Erythroblast (primary cell): ENCODE results near the gene DIABLO.

Experiments used
- GATA1 ChIP-seq: IDR thresholded peaks from 2 replicates; pipeline ENCODE4 v1.6.1; 2011; ENCODE audit warnings: low read depth, mild to moderate bottlenecking, control low read depth, low read length, moderate library complexity
- POLR2A ChIP-seq: IDR thresholded peaks from 2 replicates; pipeline ENCODE4 v1.6.1; 2011; ENCODE audit warnings: mild to moderate bottlenecking, low read length

GRCh38 chr12:122172262-122172939 is 53.5 kb downstream of the DIABLO start:
- TF ChIP-seq POLR2A (no peak), GATA1 (no peak)
